ENCODE measurements around the gene COPS9.

Gene COPS9

DNA sequence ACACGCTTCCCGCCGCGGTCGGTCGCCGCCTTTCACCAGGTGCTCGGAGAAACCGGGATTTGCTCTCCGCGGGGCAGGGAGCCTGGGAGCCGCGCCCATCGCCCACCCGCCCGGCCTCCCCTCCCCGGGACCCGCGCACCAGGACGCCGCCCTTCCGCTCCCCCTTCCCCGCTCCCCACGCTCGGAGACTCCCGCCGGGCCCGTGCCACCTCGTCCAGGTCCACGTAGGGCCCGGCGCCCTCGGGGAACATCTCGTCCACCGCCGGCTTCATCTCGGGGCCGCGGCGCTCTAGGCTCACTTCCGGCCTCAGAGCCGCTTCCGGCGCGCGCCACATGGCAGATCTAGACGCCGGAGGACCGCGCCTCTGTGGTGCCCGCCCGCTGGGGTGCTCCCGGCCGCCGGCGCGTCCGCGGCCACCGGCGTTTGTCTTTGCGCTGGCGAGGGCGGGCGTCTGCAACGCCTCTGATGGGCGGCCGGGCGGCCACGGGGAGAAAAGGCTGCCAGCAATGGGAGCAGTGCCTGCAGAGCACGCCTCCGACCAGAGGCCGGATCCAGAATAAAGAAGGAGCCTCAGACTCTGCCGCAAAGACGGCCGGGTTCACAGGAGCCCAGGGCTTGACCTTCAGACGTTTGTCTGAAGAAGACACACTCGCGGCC lies at the start of gene COPS9:
TSS of gene COPS9 (minus strand) at position 293 of the 658 bp plus-strand sequence. CDS start at position 272, 21 bp downstream.
- DNase-seq, result peak; percentile 81 to 87

DNA sequence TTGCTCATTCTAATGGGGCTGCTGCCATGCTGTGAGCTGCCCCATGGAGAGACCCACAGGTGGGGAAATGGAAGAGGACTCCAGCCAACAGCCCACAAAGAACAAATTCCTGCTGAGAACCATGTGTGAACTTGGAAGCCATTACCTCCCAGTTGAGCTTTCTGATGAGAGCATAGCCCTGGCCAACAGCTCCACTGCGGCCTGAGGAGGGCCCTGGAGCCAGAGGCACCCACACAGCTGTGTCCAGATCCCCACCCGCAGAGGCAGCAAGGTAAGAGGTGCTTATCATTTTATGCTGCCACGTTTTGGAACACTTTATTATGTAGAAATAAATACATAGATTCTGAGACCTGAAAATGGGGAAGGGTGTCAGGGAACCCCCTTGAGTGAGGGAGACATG lies 48.6 kb upstream of the COPS9 start:
- no peak for DNase-seq

DNA sequence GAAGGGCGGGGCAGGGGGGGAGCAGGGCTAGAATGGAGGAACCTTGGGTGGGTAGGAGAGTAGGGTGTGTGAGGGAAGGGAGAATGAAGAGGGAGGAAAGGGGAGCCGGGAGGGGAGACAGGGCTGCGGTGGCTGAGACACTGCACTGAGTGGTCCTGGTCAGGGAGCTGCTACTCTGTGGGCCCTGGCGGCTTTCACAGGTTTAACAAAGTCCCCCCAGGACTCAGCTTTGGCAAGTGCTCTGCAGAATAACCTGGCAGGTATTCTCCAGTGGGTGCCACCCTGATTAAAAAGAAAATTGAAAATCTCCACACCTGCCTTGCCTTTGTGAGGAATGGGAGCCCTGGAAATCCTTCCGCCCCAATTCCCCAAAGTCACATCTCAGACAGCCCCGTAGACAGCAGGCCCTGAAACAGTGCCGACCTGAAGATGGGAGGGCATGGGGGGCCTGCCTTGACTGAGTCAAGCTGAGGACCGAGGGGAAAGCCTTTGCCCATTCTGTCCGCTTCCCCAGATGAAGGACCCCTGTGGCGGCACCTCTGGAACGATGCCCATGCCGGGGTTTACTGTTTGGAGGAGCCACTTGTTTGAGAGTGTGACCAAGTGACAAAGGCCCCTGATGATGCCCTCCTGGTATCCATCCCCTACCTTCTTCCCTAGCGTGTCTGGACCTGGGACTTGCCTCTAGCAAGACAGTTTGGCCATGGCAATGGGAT lies 47.9 kb upstream of the COPS9 start:
- DNase-seq, result no peak

DNA sequence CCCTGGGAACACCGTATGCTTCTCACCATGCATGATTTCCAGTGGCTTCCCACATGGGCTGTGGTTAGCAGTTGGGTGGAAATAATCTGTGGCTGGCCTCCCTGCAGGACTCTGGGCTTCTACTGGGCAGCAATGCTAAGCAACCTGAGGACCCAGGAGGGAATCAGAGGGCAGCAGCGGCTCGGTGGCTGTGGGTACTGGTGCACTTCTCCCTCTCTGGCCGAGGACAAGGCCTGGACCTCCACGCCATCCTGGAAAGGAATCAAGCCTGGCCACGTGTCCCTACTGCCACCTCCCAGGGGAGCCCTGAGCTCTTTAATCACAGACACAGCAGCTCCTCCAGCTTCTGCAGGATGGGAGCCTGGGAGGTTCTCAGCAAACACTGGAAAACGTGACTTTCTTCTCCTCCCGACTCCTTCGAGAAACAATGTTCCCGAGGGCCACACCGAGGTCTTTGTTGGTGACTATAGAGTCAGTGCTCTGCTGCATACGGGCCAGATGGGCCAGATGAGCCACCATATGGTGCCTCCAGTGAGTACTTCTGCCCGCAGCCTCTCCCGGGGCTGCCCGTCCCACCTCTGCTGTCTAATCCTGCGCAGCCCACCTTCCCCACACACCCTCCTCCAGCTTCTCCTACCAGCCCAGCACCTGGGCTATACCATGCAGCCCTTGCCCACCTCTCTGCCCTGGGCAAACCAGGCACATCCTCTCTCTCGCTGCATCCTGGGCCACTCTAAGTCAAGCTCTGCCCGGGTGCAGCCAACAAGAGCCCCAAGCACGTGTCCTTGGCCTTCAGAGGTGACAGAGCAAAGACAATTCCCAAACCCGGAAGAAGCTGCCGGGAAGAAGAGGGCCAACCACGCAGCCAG lies 47.1 kb upstream of the COPS9 start:
- DNase-seq, result no peak

DNA sequence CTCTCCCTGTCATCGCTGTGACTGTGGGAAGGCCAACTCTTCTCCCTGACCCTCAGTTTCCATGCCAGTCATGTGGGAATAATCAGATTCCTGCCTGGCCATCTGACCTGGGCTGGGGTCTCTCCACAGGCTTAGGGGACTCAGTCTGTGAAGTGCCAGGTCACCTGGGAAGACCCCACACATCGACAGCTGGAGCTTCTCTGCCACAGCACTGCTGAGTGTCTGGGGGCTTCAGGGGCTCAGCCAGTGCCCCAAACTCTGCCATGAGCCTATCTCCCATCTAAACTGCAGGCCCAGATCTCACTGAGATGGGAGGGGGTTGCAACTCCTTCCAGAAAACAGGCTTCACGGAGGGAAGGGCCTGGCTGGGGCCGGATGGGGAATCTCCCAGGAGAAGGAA lies 46.4 kb upstream of the COPS9 start:
- no peak for DNase-seq

DNA sequence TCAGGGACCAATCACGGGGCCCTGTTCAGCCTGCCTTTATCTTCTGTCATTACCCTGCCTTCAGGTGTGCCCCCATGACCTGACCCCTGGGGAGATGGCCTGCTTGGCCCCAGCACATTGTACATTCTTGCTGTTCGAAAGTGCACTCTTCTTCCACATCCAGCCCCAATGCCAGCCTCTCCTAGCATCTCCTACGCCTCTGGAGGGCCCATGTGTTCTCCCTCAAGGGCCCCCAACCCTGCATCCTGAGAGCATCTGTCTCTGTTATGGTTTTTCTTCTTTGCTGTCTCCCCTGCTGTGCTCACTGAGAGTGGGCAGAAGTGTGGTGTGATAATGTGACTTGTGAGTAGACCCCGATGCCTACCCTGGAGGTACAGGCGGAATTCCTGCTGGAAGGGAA lies 45.9 kb upstream of the COPS9 start:
- no peak for DNase-seq

DNA sequence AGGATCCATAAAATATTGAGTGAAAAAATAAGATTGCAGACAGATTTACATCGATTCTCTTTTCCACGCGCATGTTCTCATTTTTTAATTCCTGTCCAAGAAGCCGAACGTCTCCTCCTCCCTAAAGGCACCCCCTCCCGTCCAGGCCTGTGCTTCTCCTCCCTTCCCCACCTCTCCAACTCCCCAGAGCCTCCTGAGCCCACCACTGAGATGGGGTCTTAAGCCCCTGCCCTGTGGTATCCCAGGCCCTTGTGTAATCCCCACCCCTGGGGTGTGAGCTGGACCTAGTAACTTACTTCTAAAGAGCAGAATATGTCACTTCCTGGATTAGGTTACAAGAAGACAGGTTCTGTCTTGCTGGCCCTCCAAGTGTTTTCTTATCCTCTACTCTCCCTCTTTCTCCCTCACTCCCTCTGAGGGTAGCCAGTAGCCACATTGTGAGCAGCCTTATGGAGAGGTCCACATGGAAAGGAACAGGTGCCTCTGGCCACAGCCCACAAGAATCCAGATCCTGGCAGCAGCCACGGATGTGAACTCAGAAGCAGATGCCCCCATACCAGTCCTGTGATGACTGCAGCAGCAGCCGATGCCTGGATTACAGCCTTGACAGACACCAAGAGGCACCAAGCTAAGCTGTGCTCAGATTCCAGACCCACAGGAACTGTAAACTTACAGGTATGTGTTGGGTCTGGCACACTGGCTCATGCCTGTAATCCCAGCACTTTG lies 44.0 kb upstream of the COPS9 start:
- DNase-seq, result no peak

DNA sequence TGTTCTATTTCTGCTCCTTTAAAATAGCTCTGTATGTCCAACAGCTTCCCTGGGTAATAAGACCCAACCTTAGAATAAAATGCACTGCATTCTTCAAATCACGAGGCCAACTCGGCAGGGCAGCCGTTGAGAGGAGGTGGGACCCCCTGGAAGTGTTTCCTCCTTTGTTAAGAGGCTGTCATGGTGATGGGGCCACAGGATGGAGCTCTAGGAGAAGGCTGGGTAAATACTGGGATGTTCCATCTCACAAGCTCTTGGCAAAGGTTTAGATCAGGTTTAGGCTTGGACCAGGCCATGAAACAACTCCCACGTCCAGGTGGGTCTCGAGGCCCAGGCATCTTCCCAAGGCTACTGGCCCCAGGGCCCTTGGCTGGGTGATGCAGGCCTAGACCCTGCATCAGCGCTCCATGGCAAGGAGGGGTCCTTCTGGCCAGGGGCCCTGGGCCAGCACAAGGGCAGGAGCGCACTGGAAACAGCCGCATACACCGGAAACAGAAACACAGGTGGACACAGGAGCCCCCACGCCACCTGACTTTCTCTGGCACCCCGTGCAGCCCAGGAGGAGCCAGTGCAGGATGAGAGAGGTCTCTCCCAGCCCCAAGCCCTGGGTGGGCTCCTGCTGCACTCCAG lies 43.2 kb upstream of the COPS9 start:
- DNase-seq, result no peak

DNA sequence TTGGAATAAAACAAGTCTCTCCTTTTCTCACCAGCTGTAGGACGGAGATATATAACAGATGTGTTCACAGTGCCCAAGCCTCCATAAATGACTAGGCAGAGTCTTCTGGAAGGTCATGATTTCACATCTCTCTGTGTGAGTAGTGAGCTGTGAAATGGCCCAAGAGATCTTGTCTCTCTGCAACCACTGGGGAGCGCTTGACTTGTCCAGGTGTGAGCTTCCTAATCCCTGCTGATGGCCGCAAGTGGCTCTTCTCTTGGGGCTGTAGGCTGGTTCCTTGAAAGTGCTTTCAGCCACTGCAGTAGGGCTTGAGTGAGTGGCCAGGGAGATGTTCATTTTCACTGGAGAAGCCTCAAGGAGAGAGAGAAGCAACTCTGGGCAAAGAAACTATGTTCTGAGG lies 42.5 kb upstream of the COPS9 start:
- DNase-seq, result no peak

DNA sequence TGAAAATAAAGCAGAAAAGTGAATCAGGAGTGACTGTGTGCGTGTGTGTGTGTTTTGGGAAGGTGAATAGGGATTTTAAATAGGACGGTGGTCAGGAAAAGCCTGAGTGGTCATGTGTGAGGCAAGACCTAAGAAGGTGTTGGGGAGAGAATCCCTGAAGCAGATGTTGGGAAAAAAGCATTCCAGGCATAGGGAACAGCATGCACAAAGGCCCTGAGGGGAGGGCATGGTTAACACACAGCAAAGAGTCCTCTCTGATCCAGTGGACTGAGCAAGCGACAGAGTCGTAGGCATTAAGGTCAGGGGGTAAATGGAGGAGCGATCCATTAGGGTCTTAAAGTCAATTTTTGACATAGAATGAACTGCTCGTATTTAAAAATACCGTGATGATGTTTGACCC lies 38.4 kb upstream of the COPS9 start:
- no peak for DNase-seq

DNA sequence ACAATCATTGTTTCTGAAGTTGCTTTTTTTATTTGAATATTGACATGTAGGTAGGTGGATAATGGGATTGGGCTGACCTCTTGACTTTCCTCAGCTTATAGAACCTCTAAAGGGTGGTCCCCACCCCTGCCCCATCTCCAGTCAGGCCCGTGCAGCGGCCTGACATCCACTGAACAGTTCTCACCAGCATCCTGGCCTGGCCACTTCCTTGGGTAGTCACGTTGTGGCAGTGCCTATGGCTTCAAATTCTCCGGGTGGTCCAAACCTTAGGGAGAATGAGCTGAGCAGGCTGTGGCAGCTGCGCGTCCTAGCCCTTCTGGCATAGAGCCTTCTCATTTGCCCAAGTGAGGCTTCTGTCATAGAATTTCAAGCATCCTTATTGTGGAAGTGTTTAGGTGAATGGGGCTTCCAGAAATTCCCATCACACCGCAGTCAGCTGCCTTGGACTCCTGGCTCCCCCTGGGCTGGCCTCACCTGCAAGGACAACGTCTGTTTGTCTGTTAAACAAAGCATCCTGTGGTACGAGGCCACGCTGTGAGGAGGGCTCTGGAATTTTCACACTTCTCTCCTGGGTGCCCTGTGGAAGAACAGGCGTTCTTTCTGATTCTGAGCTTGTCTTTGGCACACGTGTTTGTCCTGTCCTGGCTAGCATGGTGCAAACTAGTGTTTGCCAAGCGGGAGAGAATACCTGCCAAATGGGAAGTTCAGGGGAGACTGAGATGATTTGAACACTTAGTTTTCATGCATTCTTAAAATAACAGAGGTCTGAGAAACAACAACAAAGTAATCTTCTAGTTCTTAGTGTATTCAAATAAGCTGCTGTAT lies 36.2 kb upstream of the COPS9 start:
- DNase-seq, result no peak

DNA sequence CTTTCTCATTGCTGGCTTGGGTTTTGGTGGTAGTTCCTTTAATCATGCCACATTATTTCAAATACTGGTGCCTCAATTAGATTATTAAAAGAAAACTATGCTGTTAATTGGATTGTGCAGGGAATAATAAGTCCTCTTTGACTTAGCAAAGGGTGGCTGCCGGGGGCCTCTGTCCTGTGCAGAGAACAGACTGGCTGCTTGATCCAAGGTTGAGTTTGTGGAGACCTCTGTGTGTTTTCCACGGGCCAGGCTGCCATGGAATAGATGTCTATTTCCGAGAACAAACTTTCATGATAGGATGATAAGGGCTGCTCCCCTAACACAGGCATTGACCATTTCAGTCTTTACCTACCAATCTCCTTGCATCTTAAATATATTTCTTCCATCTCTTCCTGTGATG lies 34.8 kb upstream of the COPS9 start:
- no peak for DNase-seq

DNA sequence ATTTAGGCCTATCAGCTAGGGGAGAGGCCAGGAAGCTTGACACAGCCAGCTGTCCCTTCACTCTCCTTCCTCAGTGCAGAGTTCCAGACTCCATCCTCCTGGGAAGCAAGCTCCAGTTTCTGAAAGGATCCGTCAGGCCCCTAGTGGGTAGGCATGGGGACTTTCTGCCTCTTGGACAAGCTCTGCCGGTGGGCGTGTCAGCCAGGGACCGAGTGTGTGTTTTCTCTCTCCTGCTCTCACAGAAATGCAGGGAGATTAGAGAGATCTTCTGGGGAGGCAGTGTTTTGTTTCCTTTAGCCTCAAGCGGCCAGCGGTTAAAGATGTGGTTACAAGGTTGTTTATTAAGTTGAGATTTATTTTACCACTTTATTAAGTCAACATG lies 34.2 kb upstream of the COPS9 start:
- DNase-seq, result no peak

DNA sequence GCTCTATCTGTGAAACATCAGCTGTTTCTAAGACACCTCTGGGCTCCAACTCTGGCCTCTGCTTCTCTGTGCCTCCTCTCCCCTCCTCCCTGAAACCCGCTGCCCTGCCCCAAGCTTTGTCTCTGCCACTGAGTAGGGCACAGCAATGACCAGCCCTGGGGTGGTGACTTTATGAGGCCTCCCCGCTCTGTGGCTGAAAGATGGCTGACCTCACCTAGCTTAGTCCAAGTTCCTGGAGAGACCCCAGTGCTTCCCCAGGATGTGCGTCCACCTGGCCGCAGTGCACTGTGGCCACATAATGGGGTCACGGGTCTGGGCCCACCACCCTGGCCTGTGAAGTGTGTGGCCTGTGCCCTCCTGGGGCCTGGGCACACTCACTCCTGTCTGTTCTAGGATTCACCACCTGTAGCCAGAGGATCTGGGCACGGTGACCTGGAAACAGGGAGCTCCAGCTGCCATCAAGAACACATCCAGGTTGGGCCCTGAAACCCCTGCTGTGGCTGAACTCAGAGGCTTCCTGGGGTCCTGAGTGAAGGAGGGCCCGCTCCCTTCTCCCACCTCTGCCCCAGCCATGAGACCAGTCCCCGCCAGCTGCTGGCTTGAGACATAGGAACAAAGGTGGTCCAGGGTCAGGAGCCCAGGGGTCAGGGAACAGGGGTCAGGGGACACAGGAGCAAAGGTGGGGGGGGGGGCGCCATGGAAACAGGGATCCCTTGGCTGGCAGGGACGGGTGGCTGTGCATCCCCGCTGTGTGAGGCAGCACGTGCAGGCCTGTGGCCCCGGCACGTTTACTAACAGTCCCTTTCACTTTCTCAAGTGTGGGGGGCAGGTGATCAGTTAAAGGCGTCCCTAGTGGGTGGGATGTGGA lies 33.6 kb upstream of the COPS9 start:
- DNase-seq, result no peak

DNA sequence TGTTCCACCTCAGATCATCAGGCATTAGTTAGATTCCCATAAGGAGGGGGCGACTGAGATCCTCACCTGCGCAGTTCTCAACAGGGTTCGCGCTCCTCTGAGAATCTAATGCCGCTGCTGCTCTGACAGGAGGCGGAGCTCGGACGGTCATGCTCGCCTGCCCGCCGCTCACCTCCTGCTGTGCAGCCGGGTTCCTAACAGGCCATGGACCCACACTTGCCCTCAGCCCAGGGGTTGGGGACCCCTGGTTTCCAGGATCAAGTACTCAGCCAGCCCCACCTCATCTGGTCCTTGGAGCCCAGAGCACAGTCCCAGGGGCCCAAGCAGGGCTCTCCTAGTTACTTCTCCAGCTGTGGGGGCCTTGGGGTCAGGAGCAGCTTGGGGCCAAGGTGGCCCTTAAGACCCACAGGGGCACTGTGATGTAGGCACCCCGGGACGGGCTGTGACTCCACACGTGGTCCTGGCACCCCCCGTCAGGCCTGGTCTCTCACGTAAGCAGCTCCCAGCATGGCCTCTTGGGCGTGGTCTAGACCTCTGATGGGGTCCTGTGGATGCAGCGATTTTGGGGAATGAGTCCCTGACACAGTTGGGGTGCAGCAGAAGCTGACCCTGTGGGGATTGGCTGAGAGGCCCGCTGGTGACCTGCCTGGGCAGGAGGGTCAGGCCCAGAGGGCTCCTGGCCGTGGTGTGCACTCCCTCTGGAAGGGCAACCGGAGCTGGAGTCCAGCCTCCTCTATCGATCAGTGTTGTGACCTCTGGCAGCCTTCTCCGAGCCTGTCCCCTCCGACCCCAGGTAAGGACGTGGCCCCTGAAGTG lies 32.6 kb upstream of the COPS9 start:
- no peak for DNase-seq

DNA sequence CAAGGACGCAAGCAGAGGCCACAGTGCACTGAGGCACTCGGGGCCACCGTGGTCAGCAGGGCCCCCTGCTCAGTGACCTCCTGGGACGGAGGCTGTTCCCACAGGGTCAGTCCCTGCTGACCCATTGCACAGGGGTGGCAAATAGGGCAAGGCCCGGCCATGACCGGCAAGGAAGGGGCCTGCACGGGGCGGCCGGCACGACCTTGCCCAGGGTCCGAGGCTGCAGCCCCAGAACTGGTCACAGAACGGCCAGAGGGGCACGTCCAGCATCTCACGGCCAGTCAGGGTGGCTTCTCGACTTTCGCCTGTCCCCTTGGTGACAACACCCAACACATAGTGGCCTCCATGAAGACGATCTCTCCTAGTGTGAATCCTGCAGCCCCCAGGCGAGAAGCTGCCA lies 31.9 kb upstream of the COPS9 start:
- no peak for DNase-seq

DNA sequence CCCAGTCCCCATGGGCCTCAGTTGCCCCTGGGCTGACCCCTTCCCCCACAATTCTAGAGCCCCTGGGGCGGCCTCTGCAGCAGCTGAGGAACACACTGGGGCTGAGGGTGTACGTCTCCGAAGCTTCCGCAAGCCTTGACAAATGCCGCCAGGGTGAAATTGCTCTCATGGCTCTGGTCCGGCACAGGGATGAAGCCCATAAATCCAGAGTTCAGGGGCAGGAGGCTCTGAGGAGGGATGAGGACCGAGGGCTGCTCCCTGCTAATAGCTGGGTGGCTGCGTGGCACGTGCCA lies 31.4 kb upstream of the COPS9 start:
- DNase-seq, result no peak

DNA sequence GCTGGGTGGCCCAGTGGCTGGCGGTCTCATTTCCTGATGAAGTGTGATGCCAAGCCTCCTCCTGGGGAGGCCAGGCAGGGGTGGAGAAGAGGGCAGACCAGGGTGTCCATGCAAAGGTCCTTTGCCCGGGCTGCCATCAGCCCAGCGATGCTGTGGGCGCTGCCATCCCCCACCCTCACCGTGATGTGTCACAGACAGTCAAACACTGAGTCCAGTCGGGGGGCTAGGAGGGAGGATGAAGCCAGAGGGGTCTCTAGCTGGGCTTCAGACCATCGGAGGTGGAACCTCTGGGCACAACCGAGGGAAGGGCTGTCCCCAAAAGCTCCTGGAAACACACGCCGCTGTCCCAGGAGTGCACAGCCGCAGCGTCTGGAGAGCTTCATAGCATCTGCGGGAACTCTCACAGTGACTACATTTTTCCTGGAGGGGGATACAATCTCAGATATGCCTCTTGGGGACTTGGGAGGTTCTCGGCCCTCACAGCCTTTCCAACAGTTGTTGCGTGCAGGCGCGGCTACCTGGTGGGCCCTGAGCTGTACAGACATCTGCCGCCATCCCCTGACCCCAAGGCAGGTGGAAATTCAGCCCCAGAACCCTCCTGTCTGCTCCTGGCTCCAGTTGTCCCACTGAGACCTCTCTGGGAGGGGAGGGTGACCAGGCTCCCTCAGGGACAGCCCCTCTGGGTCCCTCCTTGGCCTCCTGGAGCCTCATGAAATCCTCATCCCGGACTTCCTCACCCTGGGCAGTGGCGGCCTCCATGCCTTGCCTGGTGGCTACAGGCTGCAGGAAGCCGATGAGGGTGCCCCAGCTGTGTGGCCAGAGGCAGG lies 30.9 kb upstream of the COPS9 start:
- no peak for DNase-seq

DNA sequence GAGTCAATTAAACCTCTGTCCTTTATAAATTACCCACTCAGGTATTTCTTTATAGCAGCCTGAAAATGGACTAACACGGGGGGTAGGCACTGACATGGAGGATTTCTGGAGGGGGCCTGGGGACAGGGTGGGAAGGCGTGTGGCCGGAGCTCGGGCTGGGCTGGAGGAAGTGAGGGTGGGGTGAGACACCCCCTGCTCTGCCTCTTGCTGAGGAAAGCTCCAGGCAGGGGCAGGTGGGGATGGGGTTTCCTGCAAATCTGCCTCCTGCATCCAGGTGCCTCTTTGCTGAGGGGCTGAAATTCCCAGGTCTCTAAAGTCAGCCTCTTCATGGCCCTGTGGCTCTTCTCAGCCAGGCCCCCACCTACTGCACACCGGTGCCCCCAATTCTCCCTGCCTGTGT lies 30.1 kb upstream of the COPS9 start:
- DNase-seq, result no peak

Measured in stimulated activated CD4-positive, alpha-beta T cell treated with anti-CD3 and anti-CD28 coated beads, Interleukin-4, amount 100 ng/mL, for 4 hours (primary cell).